Lower leg skin (tissue), 4 donors: ENCODE measurements around the gene ROR2. TPM values are rescaled to one million over a fixed set of nuclear protein-coding genes. Genes with fewer than 3 reads are reported as not detected.
A peak's percentile ranks its signal among the peaks of the same experiment; 100 is the strongest.

Experiments used
- DNase-seq, 2 donors: peaks; one replicate each; pipeline ENCODE4 v3.0.0-alpha.2; 2019; ENCODE audit warnings: low spot score in 2 of 2
- H3K4me3 ChIP-seq: fragments of 200-600 bp; sonication (generic); 2 replicates; pipeline ENCODE4 v1.5.1; 2017; ENCODE audit warnings: mild to moderate bottlenecking, low read depth; ENCODE audit not compliant: poor library complexity, severe bottlenecking
- POLR2A ChIP-seq, 2 donors: fragments of 450-650 bp; IDR thresholded peaks; one replicate each; pipeline ENCODE4 v1.6.1; 2016 to 2017; ENCODE audit warnings: antibody characterized with exemption in 2 of 2, mild to moderate bottlenecking in 1 of 2, moderate library complexity in 1 of 2
- WGBS, 2 donors: methylation state at CpG; one replicate each; pipeline ENCODE4 v1.1.5; 2018; 5-methylcytosine and 5-hydroxymethylcytosine counted together
- intact Hi-C: fragments of 100-400 bp; cut with DNase I; formaldehyde crosslinking; loops from one replicate; pipeline ENCODE4 v1.15.0; 2023; ENCODE audit warnings: low total_unique reads
- total RNA-seq, 4 donors: library from RNA; depleted of rRNA; stranded (reverse); fragments of >200 nt; gene quantifications; one replicate each; pipeline ENCODE4 v1.1.0, GENCODE V29; 2016
- TF ChIP-seq, protein P1 (sequence below), 3 donors: fragments of 450-650 bp; IDR thresholded peaks; one replicate each; pipeline ENCODE4 v1.5.1; 2016; ENCODE audit warnings: antibody characterized with exemption in 3 of 3, mild to moderate bottlenecking in 3 of 3, moderate library complexity in 2 of 3

ROR2 gene
- total RNA-seq, 4 donors from 2014 or later, result 2.3 to 8.7 (median 5.8) TPM

DNA sequence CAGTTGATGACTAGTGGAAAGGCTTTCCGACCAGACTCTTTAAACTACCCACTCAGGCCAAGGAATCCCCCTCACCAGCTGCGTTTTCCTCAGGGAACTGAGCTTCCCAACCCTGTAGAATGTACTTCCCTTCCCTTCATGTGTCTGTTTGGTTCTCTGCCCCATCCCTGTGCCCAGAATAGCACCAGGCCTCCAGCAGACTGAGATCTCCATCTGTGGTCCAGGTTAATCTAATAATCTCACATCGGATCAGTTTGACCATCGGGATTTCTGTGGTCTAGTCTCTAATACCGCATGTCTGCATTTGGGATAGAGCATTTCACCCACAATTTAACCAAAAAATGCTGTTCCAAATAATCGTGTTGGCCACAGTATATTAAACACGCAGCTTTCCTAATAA, 237.2 kb downstream of the ROR2 start:
- TF ChIP-seq, protein P1, sequence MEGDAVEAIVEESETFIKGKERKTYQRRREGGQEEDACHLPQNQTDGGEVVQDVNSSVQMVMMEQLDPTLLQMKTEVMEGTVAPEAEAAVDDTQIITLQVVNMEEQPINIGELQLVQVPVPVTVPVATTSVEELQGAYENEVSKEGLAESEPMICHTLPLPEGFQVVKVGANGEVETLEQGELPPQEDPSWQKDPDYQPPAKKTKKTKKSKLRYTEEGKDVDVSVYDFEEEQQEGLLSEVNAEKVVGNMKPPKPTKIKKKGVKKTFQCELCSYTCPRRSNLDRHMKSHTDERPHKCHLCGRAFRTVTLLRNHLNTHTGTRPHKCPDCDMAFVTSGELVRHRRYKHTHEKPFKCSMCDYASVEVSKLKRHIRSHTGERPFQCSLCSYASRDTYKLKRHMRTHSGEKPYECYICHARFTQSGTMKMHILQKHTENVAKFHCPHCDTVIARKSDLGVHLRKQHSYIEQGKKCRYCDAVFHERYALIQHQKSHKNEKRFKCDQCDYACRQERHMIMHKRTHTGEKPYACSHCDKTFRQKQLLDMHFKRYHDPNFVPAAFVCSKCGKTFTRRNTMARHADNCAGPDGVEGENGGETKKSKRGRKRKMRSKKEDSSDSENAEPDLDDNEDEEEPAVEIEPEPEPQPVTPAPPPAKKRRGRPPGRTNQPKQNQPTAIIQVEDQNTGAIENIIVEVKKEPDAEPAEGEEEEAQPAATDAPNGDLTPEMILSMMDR (IDR thresholded peaks at IDR 0.05), result no peak
- no peak for TF ChIP-seq POLR2A (IDR thresholded peaks at IDR 0.05)
- peak in 1 of 2 donors; percentile 37 for DNase-seq
- WGBS, 2 donors, result 69 to 81% methylated on average over 7 of the region's 7 CpGs
- no peak overlapping the region for H3K4me3 ChIP-seq
- intact Hi-C loops, result no loop called here

DNA sequence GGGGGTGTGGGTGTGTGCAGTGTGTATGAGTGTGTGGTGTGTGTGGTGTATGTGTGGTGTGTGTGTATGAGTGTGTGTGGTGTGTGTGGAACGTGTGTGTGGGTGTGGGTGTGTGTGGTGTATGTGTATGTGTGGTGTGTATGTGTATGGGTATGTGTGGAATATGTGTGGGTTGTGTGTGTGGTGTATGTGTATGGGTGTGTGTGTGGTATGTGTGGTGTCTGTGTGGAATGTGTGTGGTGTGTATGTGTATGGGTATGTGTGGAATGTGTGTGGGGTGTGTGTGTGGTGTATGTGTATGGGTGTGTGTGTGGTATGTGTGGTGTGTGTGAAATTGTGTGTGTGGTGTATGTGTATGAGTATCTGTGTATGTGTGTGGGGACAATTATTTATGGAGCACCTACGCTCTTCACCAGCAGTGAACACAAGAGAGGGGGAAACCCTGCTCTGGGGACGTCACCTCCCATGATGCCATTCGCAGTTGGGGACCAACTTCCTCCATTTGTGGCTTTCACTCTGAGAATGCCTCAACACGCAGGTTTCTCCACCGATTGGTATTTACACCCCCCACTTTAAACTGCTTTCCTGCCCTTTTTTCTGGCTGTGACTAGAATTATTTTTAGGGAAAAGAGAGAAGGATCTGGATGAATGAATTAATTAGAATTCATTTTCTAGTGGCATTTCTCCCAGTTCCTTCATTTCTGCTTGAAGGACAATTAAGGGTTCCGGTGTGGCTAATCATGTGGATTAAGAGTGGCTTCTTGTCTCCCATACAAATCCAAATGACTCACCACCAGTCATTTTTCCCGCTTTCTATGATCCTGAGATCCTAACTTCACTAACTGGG, 238.1 kb downstream of the ROR2 start:
- WGBS, 2 donors, result 52 to 67% methylated on average over 8 of the region's 8 CpGs
- DNase-seq, result peak in 1 of 2 donors; percentile 57
- intact Hi-C loops, result no loop called here
- no peak overlapping the region for H3K4me3 ChIP-seq
- TF ChIP-seq, protein P1 (IDR thresholded peaks at IDR 0.05), result no peak
- no peak for TF ChIP-seq POLR2A (IDR thresholded peaks at IDR 0.05)

DNA sequence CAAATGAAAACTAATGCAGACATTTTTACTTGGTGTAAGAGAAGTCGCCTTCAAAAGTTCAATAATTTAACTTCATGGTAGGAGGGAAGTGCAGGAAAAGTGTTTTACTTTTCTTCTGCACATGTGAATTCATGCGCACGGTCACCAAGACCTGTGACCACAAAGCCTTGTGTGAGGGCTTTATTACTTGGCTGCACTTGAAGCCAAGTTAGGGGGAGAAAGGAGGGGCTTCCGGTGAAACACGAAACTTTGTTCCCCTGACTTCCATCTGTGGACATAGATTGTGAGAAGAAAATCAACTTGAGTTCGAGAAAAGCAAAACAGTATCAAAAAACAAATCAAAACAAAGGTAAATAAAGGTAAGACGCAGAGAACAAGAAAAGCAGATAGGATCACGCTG, 239.9 kb downstream of the ROR2 start:
- 78% methylated on average over 8 of the region's 8 CpGs for whole genome bisulfite sequencing, 2 donors
- intact Hi-C loops, result no loop called here
- peak in 1 of 2 donors; percentile 17 for DNase-seq
- no peak for TF ChIP-seq POLR2A (IDR thresholded peaks at IDR 0.05)
- H3K4me3 ChIP-seq, result no peak overlapping the region

DNA sequence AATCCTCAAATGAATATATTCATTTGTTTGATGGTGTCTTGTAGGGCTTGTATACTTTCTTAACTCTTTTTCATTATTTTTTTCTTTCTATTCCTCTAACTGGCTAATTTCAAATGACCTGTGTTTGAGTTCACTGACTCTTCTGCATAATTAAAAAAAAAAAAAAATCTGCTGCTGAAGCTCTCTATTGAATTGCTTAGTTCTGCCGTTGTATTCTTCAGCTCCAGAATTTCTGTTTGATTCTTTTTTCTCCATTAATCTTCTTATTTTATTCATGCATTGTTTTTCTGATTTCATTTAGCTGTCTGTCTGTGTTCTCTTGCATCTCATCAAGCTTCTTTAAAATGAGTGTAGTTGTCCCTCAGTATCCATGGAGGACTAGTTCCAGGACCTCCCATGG, 244.6 kb downstream of the ROR2 start:
- H3K4me3 ChIP-seq, result no peak overlapping the region
- 98 to 100% methylated on average over 1 of the region's 1 CpG for WGBS, 2 donors
- TF ChIP-seq POLR2A (IDR thresholded peaks at IDR 0.05), result no peak
- TF ChIP-seq, protein P1 (IDR thresholded peaks at IDR 0.05), result no peak
- no peak for DNase-seq
- intact Hi-C loops, result no loop called here

DNA sequence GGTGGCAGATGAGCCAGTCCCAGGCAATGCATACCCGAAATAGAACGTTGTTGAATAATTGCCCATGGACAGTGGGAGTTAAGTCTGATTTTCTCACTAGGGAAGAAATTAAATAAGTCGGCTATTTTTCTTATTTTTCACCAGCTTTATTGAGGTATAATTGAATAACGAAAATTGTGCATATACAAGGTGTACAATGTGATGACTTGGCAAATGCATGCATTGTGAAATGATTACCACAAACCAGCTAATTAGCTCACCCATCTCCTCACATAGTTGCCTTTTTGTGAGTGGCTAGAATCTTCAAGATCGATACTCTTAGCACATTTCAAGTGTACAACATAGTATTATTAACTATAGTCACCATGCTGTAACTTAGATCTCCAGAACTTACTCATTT, 249.6 kb downstream of the ROR2 start:
- intact Hi-C loops, result no loop called here
- TF ChIP-seq, protein P1 (IDR thresholded peaks at IDR 0.05), result no peak
- no peak for TF ChIP-seq POLR2A (IDR thresholded peaks at IDR 0.05)
- DNase-seq, result peak in 1 of 2 donors; percentile 10
- 51 to 67% methylated on average over 5 of the region's 5 CpGs for WGBS, 2 donors
- no peak overlapping the region for H3K4me3 ChIP-seq

DNA sequence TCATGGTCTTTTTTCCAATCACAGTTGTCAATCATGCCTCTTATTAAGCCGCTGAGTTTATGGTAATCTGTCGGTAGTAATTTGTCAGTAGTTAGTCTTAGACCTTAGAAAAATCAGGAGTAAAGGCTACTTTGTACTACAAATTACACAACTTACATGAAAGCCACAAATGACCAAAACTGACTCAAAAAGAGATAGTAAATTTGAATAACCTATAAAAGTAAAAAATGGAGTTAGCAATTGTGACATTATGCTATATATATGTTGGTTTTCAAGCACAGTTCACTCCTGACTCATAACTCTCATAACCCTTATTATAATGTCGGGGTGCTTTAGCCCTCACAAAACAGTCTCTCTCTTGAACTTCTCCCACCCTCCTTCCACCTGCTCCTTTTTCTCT, 251.8 kb downstream of the ROR2 start:
- TF ChIP-seq, protein P1 (IDR thresholded peaks at IDR 0.05), result no peak
- no peak for TF ChIP-seq POLR2A (IDR thresholded peaks at IDR 0.05)
- intact Hi-C loops, result no loop called here
- no peak for DNase-seq
- H3K4me3 ChIP-seq, result no peak overlapping the region
- WGBS, 2 donors, result 80 to 83% methylated on average over 3 of the region's 3 CpGs
